ENCODE results near the gene ABCC1.
"Not testable (repeated sequence)": the region's sequence is repeated elsewhere in the genome, so short reads cannot be mapped to it uniquely, and the experiment has no call there.

Gene ABCC1

GRCh38 chr16:16148755-16149154, 199.3 kb downstream of the ABCC1 start:
- Mint-ChIP-seq H3K36me3 (ENCODE audit: low read depth) (peaks cover 10% of the 10 kb centered on the region), H3K4me1 (ENCODE audit: low read depth) (no peaks in the 10 kb centered on the region), H3K4me3 (no peak overlapping the region), H3K9me3 (no peaks in the 10 kb centered on the region), H3K27ac (no peak overlapping the region), H3K27me3 (ENCODE audit: low read depth) (no peaks in the 10 kb centered on the region)
- no peak for DNase-seq (ENCODE audit: low spot score)

- DNase-seq (ENCODE audit: low spot score) = no peak
- H3K36me3 Mint-ChIP-seq (ENCODE audit: low read depth) = peaks cover 6% of the 10 kb centered on the region
- no peaks in the 10 kb centered on the region for H3K27me3 Mint-ChIP-seq (ENCODE audit: low read depth)
- no peaks in the 10 kb centered on the region for H3K9me3 Mint-ChIP-seq
- no peak overlapping the region for H3K27ac Mint-ChIP-seq
- no peaks in the 10 kb centered on the region for H3K4me1 Mint-ChIP-seq (ENCODE audit: low read depth)
- no peak overlapping the region for H3K4me3 Mint-ChIP-seq
These were observed 200.3 kb downstream of the ABCC1 start for GRCh38 chr16:16149710-16150116.

- H3K9me3 Mint-ChIP-seq = no peaks in the 10 kb centered on the region
- no peaks in the 10 kb centered on the region for H3K27me3 Mint-ChIP-seq (ENCODE audit: low read depth)
- H3K27ac Mint-ChIP-seq = no peak overlapping the region
- H3K36me3 Mint-ChIP-seq (ENCODE audit: low read depth) = peaks cover 4% of the 10 kb centered on the region
- no peaks in the 10 kb centered on the region for H3K4me1 Mint-ChIP-seq (ENCODE audit: low read depth)
- no peak overlapping the region for H3K4me3 Mint-ChIP-seq
- no peak for DNase-seq (ENCODE audit: low spot score)
These were observed 200.9 kb downstream of the ABCC1 start for GRCh38 chr16:16150117-16150877.

- no peak overlapping the region for H3K27ac Mint-ChIP-seq
- H3K9me3 Mint-ChIP-seq = no peaks in the 10 kb centered on the region
- no peaks in the 10 kb centered on the region for H3K4me1 Mint-ChIP-seq (ENCODE audit: low read depth)
- DNase-seq (ENCODE audit: low spot score) = no peak
- no peaks in the 10 kb centered on the region for H3K27me3 Mint-ChIP-seq (ENCODE audit: low read depth)
- no peaks in the 10 kb centered on the region for H3K36me3 Mint-ChIP-seq (ENCODE audit: low read depth)
- no peak overlapping the region for H3K4me3 Mint-ChIP-seq
These were observed 201.4 kb downstream of the ABCC1 start for GRCh38 chr16:16150878-16151152.

- no peaks in the 10 kb centered on the region for H3K36me3 Mint-ChIP-seq (ENCODE audit: low read depth)
- H3K9me3 Mint-ChIP-seq = no peaks in the 10 kb centered on the region
- no peak for DNase-seq (ENCODE audit: low spot score)
These were observed 201.9 kb downstream of the ABCC1 start for GRCh38 chr16:16151315-16151714.

GRCh38 chr16:16153000-16153399, 203.6 kb downstream of the ABCC1 start:
- H3K4me1 Mint-ChIP-seq (ENCODE audit: low read depth); H3K4me3 Mint-ChIP-seq; DNase-seq (ENCODE audit: low spot score); H3K27me3 Mint-ChIP-seq (ENCODE audit: low read depth); H3K9me3 Mint-ChIP-seq; H3K36me3 Mint-ChIP-seq (ENCODE audit: low read depth); H3K27ac Mint-ChIP-seq: not testable (repeated sequence)

More at GRCh38 chr16:16151315-16151714, 201.9 kb downstream of the ABCC1 start:
- Mint-ChIP-seq H3K4me3 (no peak overlapping the region), H3K27ac (no peak overlapping the region), H3K4me1 (ENCODE audit: low read depth) (no peaks in the 10 kb centered on the region), H3K27me3 (ENCODE audit: low read depth) (no peaks in the 10 kb centered on the region)

GRCh38 chr16:16154281-16154951, 205.0 kb downstream of the ABCC1 start:
- Mint-ChIP-seq H3K9me3 (peaks cover 8% of the 10 kb centered on the region), H3K4me3 (no peak overlapping the region), H3K27me3 (ENCODE audit: low read depth) (no peaks in the 10 kb centered on the region), H3K27ac (no peak overlapping the region), H3K36me3 (ENCODE audit: low read depth) (no peaks in the 10 kb centered on the region), H3K4me1 (ENCODE audit: low read depth) (no peaks in the 10 kb centered on the region)
- DNase-seq (ENCODE audit: low spot score) = no peak

GRCh38 chr16:16155234-16155633, 205.8 kb downstream of the ABCC1 start:
- no peak overlapping the region for H3K4me3 Mint-ChIP-seq
- H3K27me3 Mint-ChIP-seq (ENCODE audit: low read depth) = no peaks in the 10 kb centered on the region
- no peaks in the 10 kb centered on the region for H3K4me1 Mint-ChIP-seq (ENCODE audit: low read depth)
- no peaks in the 10 kb centered on the region for H3K36me3 Mint-ChIP-seq (ENCODE audit: low read depth)
- H3K9me3 Mint-ChIP-seq = peaks cover 8% of the 10 kb centered on the region
- no peak for DNase-seq (ENCODE audit: low spot score)
- H3K27ac Mint-ChIP-seq = no peak overlapping the region

GRCh38 chr16:16157166-16157565, 207.8 kb downstream of the ABCC1 start:
- DNase-seq (ENCODE audit: low spot score) = no peak
- Mint-ChIP-seq H3K9me3 (peaks cover 8% of the 10 kb centered on the region), H3K4me3 (no peak overlapping the region), H3K4me1 (ENCODE audit: low read depth) (no peaks in the 10 kb centered on the region), H3K27me3 (ENCODE audit: low read depth) (no peaks in the 10 kb centered on the region), H3K36me3 (ENCODE audit: low read depth) (no peaks in the 10 kb centered on the region), H3K27ac (no peak overlapping the region)

- Mint-ChIP-seq H3K27ac (no peak overlapping the region), H3K9me3 (peaks cover 8% of the 10 kb centered on the region), H3K27me3 (ENCODE audit: low read depth) (no peaks in the 10 kb centered on the region), H3K4me3 (no peak overlapping the region), H3K36me3 (ENCODE audit: low read depth) (no peaks in the 10 kb centered on the region), H3K4me1 (ENCODE audit: low read depth) (no peaks in the 10 kb centered on the region)
- no peak for DNase-seq (ENCODE audit: low spot score)
These were observed 208.8 kb downstream of the ABCC1 start for GRCh38 chr16:16158082-16158658.

- no peaks in the 10 kb centered on the region for H3K4me1 Mint-ChIP-seq (ENCODE audit: low read depth)
- no peak overlapping the region for H3K27ac Mint-ChIP-seq
- DNase-seq (ENCODE audit: low spot score) = no peak
- H3K27me3 Mint-ChIP-seq (ENCODE audit: low read depth) = no peaks in the 10 kb centered on the region
- peaks cover 8% of the 10 kb centered on the region for H3K9me3 Mint-ChIP-seq
- H3K4me3 Mint-ChIP-seq = no peak overlapping the region
- H3K36me3 Mint-ChIP-seq (ENCODE audit: low read depth) = no peaks in the 10 kb centered on the region
These were observed 209.4 kb downstream of the ABCC1 start for GRCh38 chr16:16158741-16159374.

GRCh38 chr16:16159662-16160061, 210.2 kb downstream of the ABCC1 start:
- no peak overlapping the region for H3K27ac Mint-ChIP-seq
- H3K36me3 Mint-ChIP-seq (ENCODE audit: low read depth) = no peaks in the 10 kb centered on the region
- H3K27me3 Mint-ChIP-seq (ENCODE audit: low read depth) = no peaks in the 10 kb centered on the region
- DNase-seq (ENCODE audit: low spot score) = no peak
- no peak overlapping the region for H3K4me3 Mint-ChIP-seq
- H3K4me1 Mint-ChIP-seq (ENCODE audit: low read depth) = no peaks in the 10 kb centered on the region
- peaks cover 12% of the 10 kb centered on the region for H3K9me3 Mint-ChIP-seq

GRCh38 chr16:16161319-16161718, 211.9 kb downstream of the ABCC1 start:
- Mint-ChIP-seq H3K9me3 (peaks cover 12% of the 10 kb centered on the region), H3K27ac (no peak overlapping the region), H3K4me3 (no peak overlapping the region), H3K36me3 (ENCODE audit: low read depth) (no peaks in the 10 kb centered on the region), H3K4me1 (ENCODE audit: low read depth) (no peaks in the 10 kb centered on the region), H3K27me3 (ENCODE audit: low read depth) (no peaks in the 10 kb centered on the region)
- DNase-seq (ENCODE audit: low spot score) = no peak

- peaks cover 12% of the 10 kb centered on the region for H3K9me3 Mint-ChIP-seq
- H3K4me3 Mint-ChIP-seq; DNase-seq (ENCODE audit: low spot score); H3K36me3 Mint-ChIP-seq (ENCODE audit: low read depth); H3K27me3 Mint-ChIP-seq (ENCODE audit: low read depth); H3K4me1 Mint-ChIP-seq (ENCODE audit: low read depth); H3K27ac Mint-ChIP-seq: not testable (repeated sequence)
These were observed 212.4 kb downstream of the ABCC1 start for GRCh38 chr16:16161840-16162239.

Measured in T-helper 2 cell treated with Interferon-gamma antibody and Interleukin-4, amounts not matched to agents 5 μg/mL and 100 μg/mL, for 36 hours (primary cell).